Prostate gland (tissue), 2 donors: Measurements from ENCODE around the gene SARM1.

Source experiments
- CTCF ChIP-seq, 4 experiments: fragments of 200-600 bp in 2 of 4; fragments of 450-650 bp in 2 of 4; sonication (generic) in 2 of 4; IDR thresholded peaks; 1 replicate in 3 of 4; 2 replicates in 1 of 4; pipeline ENCODE4 v1.5.1; 2016 to 2019; ENCODE audit warnings: antibody characterized with exemption in 4 of 4, mild to moderate bottlenecking in 2 of 4, moderate library complexity in 2 of 4
- POLR2A ChIP-seq: fragments of 450-650 bp; IDR thresholded peaks from one replicate; pipeline ENCODE4 v1.6.1; 2016; ENCODE audit warnings: antibody characterized with exemption, mild to moderate bottlenecking
- POLR2AphosphoS5 ChIP-seq: sonication (generic); formaldehyde crosslinking; IDR thresholded peaks from one replicate; pipeline ENCODE4 v1.6.1; 2017; ENCODE audit warnings: antibody characterized with exemption

- TF ChIP-seq CTCF (IDR thresholded peaks at IDR 0.05) (no peak), POLR2AphosphoS5 (no peak), POLR2A (no peak)
These were observed 1.3 kb upstream of the SARM1 start, which contains the start of gene VTN for GRCh38 chr17:28370035-28370743.
